GM12875 (cell line): Measurements from ENCODE around the gene CATSPERE.
"Not testable (repeated sequence)": the region's sequence is repeated elsewhere in the genome, so short reads cannot be mapped to it uniquely, and the experiment has no call there.

Experiments used
- H3K4me3 ChIP-seq: one replicate; pipeline ENCODE4 v1.5.1; 2011; ENCODE audit warnings: low read depth, low read length, control low read depth
- TF ChIP-seq, protein P1 (sequence below): IDR thresholded peaks from 2 replicates; pipeline ENCODE4 v1.5.1; 2011; ENCODE audit warnings: low read depth, mild to moderate bottlenecking, control low read depth, inconsistent platforms, low read length, moderate library complexity, borderline replicate concordance; ENCODE audit not compliant: insufficient read depth

CATSPERE gene

DNA sequence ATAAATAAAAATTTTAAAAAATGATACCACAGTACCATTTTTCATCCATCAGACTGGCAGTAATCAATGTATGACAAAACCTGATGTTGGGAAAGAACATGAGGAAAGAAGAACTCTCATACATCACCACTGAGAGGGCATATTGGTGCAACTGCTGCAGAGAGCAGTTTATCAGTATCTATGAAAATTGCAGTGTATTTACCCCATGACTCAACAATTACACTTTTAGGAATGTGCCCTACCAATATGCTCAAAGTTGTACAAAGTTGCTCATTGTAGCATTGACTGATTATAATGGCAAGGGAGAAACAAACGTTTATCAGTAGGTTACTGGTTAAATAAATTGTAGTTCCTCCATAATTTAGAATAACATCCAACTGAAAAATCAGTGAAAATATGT lies 36.7 kb downstream of the CATSPERE start:
- TF ChIP-seq, protein P1, sequence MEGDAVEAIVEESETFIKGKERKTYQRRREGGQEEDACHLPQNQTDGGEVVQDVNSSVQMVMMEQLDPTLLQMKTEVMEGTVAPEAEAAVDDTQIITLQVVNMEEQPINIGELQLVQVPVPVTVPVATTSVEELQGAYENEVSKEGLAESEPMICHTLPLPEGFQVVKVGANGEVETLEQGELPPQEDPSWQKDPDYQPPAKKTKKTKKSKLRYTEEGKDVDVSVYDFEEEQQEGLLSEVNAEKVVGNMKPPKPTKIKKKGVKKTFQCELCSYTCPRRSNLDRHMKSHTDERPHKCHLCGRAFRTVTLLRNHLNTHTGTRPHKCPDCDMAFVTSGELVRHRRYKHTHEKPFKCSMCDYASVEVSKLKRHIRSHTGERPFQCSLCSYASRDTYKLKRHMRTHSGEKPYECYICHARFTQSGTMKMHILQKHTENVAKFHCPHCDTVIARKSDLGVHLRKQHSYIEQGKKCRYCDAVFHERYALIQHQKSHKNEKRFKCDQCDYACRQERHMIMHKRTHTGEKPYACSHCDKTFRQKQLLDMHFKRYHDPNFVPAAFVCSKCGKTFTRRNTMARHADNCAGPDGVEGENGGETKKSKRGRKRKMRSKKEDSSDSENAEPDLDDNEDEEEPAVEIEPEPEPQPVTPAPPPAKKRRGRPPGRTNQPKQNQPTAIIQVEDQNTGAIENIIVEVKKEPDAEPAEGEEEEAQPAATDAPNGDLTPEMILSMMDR, result no peak
- H3K4me3 ChIP-seq, result no peak overlapping the region

DNA sequence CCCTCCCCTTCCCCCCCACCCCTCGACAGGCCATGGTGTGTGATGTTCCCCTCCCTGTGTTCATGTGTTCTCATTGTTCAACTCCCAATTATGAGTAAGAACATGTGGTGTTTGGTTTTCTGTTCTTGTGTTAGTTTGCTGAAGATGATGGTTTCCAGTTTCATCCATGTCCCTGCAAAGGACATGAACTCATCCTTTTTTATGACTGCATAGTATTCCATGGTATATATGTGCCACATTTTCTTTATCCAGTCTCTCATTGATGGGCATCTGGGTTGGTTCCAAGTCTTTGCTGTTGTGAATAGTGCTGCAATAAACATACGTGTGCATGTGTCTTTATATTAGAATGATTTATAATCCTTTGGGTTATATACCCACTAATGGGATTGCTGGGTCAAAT lies 38.4 kb downstream of the CATSPERE start:
- H3K4me3 ChIP-seq, result not testable (repeated sequence)

DNA sequence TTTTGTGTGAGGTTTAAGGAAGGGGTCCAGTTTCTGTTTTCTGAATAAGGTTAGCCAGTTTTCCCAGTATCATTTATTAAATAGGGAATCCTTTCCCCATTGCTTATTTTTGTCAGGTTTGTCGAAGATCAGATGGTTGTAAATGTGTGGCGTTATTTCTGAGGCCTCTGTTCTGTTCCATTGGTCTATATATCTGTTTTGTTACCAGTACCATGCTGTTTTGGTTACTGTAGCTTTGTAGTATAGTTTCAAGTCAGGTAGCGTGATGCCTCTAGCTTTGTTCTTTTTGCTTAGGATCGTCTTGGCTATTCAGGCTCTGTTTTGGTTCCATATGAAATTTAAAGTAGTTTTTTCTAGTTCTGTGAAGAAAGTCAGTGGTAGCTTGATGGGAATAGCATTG lies 39.4 kb downstream of the CATSPERE start:
- H3K4me3 ChIP-seq, result not testable (repeated sequence)

DNA sequence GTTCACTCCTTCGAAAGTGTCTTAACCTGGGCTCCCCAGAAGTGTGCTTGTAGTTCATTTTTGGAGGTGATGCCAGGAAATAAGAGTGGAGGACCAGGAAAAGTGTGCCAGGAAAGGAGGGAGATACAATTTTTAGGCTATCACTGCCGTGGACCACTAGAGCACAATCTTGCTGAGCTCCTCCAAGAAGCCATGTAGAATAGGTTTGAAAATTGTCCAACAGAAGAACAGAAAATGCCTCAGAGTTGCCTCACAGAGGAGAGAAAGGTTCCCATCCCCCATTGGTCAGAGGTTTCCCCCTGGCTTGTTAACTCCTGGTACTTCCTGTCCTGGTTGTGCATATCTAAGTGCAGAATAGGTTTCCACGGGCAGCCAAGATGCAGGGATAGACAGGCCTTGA lies 41.6 kb downstream of the CATSPERE start:
- no peak overlapping the region for H3K4me3 ChIP-seq
- TF ChIP-seq, protein P1, result no peak

DNA sequence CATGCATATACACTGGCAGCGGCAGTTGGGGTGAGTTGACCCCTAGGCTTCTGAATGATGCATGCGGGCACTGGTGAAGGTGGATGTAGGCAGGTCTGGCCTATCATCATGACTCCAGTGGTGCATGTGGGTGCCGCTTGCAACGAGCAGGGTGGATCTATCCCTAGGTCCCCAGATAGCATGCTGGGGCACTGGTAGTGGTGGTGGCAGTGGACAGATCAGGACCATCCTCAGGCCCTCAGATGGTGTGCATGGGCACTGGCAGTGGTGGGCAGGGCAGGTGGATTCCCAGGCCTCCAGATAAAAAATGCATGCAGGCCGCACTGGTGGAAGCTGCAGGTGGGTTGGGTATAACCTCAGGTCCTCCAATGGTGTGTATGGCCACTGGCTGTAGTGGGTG lies 52.4 kb downstream of the CATSPERE start:
- TF ChIP-seq, protein P1, result no peak
- no peak overlapping the region for H3K4me3 ChIP-seq

DNA sequence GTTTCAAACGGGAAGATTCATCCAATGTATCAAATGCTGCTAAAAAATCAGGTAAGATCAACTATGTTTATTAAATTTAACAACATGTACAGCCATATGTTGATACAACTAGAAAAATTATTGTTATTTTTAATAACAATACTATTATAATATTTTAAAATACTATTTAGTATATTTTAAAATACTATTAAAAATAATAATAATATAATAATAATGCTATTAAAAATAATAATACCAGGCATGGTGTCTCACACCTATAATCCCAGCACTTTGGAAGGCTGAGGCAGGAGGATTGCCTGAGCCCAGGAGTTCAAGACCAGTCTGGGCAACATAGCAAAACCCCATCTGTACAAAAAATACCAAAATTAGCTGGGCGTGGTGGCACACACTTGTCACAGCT lies 54.6 kb downstream of the CATSPERE start:
- TF ChIP-seq, protein P1, result no peak
- no peak overlapping the region for H3K4me3 ChIP-seq

DNA sequence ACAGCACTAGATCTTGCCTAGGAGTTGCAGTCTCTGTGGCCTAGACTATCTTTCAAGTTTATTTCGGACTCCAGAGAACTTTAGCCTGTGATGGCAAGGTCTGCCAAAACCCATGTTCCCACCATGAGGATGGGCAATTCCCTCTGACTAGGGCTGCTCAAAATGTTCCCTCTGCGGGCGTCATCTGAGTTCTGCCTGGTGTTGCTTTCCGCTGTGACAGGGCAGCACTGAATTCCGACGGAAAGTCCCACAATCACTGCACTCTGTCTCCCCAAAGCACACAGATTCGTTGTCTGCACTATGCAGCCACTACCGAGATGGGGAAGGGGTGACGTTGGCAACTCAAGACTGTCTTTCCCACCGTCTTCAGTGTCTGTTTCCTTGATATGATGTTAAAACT lies 75.2 kb downstream of the CATSPERE start:
- TF ChIP-seq, protein P1, result no peak

DNA sequence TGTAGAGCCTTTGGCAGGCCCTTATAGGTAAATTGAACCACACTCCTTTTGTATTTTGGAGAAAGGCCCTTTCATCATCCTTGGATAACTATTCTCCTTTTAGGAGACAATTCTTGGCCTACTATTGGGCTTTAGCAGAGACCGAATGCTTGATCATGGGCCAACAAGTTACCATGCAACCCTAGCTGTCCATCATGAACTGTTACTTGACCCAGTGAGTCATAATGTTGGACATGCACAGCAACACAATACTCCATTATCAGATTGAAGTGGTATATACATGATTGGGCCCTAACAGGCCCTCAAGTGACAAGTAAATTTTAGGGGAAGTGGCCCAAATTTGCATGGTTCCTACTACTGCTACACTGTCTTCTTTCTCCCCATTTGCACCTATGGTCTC lies 84.4 kb downstream of the CATSPERE start:
- TF ChIP-seq, protein P1, result no peak
- no peak overlapping the region for H3K4me3 ChIP-seq

More for the DNA sequence above, 75.2 kb downstream of the CATSPERE start:
- no peak overlapping the region for H3K4me3 ChIP-seq
